Posterior cingulate gyrus (tissue), 11 donors: ENCODE measurements around the gene KIF3A.

Source experiments
- DNase-seq, 10 donors: peaks; one replicate each; pipeline versions ENCODE4 v3.0.0 to v3.0.0-alpha.2; 2020 to 2021; ENCODE audit warnings: mixed read lengths in 3 of 10
- intact Hi-C: fragments of 100-400 bp; cut with DNase I; formaldehyde crosslinking; loops from one replicate; pipeline ENCODE4 v1.15.1; 2023

KIF3A gene

GRCh38 chr5:132758451-132758850 lies 21.1 kb upstream of the KIF3A start:
- intact Hi-C loops, result no loop called here

GRCh38 chr5:132756542-132756941 lies 19.2 kb upstream of the KIF3A start:
- intact Hi-C loops, result no loop called here

More at GRCh38 chr5:132758451-132758850, 21.1 kb upstream of the KIF3A start:
- peak in 2 of 10 donors; percentile 50 to 57 for DNase-seq

GRCh38 chr5:132754947-132755346 lies 17.6 kb upstream of the KIF3A start:
- DNase-seq, result peak in 2 of 10 donors; percentile 16 to 36
- intact Hi-C loops, result loop anchor here (5.0 kb wide), 1 partner anchor 112 kb away; the partner anchor contains the start of genes GDF9 and UQCRQ

More at GRCh38 chr5:132756542-132756941, 19.2 kb upstream of the KIF3A start:
- DNase-seq, result peak in 2 of 10 donors; percentile 56 to 71

GRCh38 chr5:132754111-132754510 lies 16.8 kb upstream of the KIF3A start:
- peak in 1 of 10 donors; percentile 20 for DNase-seq
- intact Hi-C loops, result loop anchor here (5.0 kb wide), 1 partner anchor 113 kb away; the partner anchor contains the start of genes GDF9 and UQCRQ

GRCh38 chr5:132753135-132753987 lies 16.0 kb upstream of the KIF3A start:
- DNase-seq, result peak in 9 of 10 donors; percentile 58 to 96 (median 78)
- intact Hi-C loops, result loop anchor here (2.0 to 5.0 kb wide), 2 partner anchors 67 to 114 kb away; partner anchors contain the start of genes GDF9 and UQCRQ

GRCh38 chr5:132752581-132753125 lies 15.3 kb upstream of the KIF3A start:
- no peak for DNase-seq
- intact Hi-C loops, result loop anchor here (2.0 to 5.0 kb wide), 2 partner anchors 68 to 115 kb away; partner anchors contain the start of genes GDF9 and UQCRQ

- intact Hi-C loops, result loop anchor here (2.0 to 5.0 kb wide), 2 partner anchors 69 to 115 kb away; partner anchors contain the start of genes GDF9 and UQCRQ
These were observed 14.7 kb upstream of the KIF3A start for GRCh38 chr5:132751971-132752580.

GRCh38 chr5:132751444-132751843 lies 14.1 kb upstream of the KIF3A start:
- peak in 1 of 10 donors; percentile 37 for DNase-seq
- intact Hi-C loops, result loop anchor here (5.0 kb wide), 1 partner anchor 116 kb away; the partner anchor contains the start of genes GDF9 and UQCRQ

More at GRCh38 chr5:132751971-132752580, 14.7 kb upstream of the KIF3A start:
- peak in 2 of 10 donors; percentile 26 to 40 for DNase-seq

GRCh38 chr5:132750471-132751230 lies 13.3 kb upstream of the KIF3A start:
- intact Hi-C loops, result loop anchor here (5.0 kb wide), 1 partner anchor 117 kb away; the partner anchor contains the start of genes GDF9 and UQCRQ

GRCh38 chr5:132749506-132749905 lies 12.2 kb upstream of the KIF3A start:
- intact Hi-C loops, result no loop called here
- peak in 1 of 10 donors; percentile 32 for DNase-seq

More at GRCh38 chr5:132750471-132751230, 13.3 kb upstream of the KIF3A start:
- peak in 2 of 10 donors; percentile 32 to 59 for DNase-seq

- DNase-seq, result no peak
- intact Hi-C loops, result no loop called here
These were observed 11.2 kb upstream of the KIF3A start for GRCh38 chr5:132748522-132749000.

GRCh38 chr5:132747616-132748440 lies 10.5 kb upstream of the KIF3A start:
- DNase-seq, result no peak
- intact Hi-C loops, result no loop called here

- intact Hi-C loops, result no loop called here
- peak in 3 of 10 donors; percentile 49 to 83 (median 79) for DNase-seq
These were observed 9.7 kb upstream of the KIF3A start, which contains the start of gene CCNI2 for GRCh38 chr5:132746954-132747615. TSS of gene CCNI2 (plus strand) at chr5:132747426. CDS start at chr5:132747496, 70 bp downstream.

- intact Hi-C loops, result no loop called here
- no peak for DNase-seq
These were observed 9.2 kb upstream of the KIF3A start for GRCh38 chr5:132746592-132746953.

- DNase-seq, result no peak
- intact Hi-C loops, result no loop called here
These were observed 7.3 kb upstream of the KIF3A start for GRCh38 chr5:132744659-132745058.

GRCh38 chr5:132742626-132743025 lies 5.3 kb upstream of the KIF3A start:
- intact Hi-C loops, result no loop called here
- DNase-seq, result no peak

GRCh38 chr5:132742158-132742557 lies 4.8 kb upstream of the KIF3A start:
- intact Hi-C loops, result no loop called here
- DNase-seq, result no peak

- intact Hi-C loops, result loop anchor here (5.0 to 10.0 kb wide), 2 partner anchors 128 to 184 kb away; partner anchors contain the start of genes GDF9, RAD50 and UQCRQ
These were observed 1.9 kb upstream of the KIF3A start for GRCh38 chr5:132739232-132739631.

More at GRCh38 chr5:132739232-132739631, 1.9 kb upstream of the KIF3A start:
- no peak for DNase-seq
